Neuronal stem cell (in vitro differentiated cells): ENCODE measurements around the gene CCDC27.

Source experiments
- DNase-seq: peaks from one replicate; pipeline ENCODE4 v3.0.0-alpha.2; 2013; ENCODE audit warnings: low spot score
- H2AFZ ChIP-seq: one replicate; pipeline ENCODE4 v1.6.1; 2013; ENCODE audit warnings: mild to moderate bottlenecking, low read length, inconsistent platforms
- H2AK5ac ChIP-seq: 2 replicates; pipeline ENCODE4 v1.6.1; 2013; ENCODE audit warnings: low read depth, mild to moderate bottlenecking, inconsistent platforms, low read length, moderate library complexity, mixed read lengths
- H2BK120ac ChIP-seq: 2 replicates; pipeline ENCODE4 v1.6.1; 2013; ENCODE audit warnings: low read depth, mild to moderate bottlenecking, inconsistent platforms, low read length, moderate library complexity, mixed read lengths
- H2BK12ac ChIP-seq: one replicate; pipeline ENCODE4 v1.6.1; 2013; ENCODE audit warnings: low read length, inconsistent platforms
- H2BK15ac ChIP-seq: 2 replicates; pipeline ENCODE4 v1.6.1; 2013; ENCODE audit warnings: mild to moderate bottlenecking, low read length, inconsistent platforms, mixed read lengths
- H2BK5ac ChIP-seq: one replicate; pipeline ENCODE4 v1.6.1; 2013; ENCODE audit warnings: inconsistent platforms, mild to moderate bottlenecking, low read length, moderate library complexity
- H3K14ac ChIP-seq: one replicate; pipeline ENCODE4 v1.6.1; 2013; ENCODE audit warnings: low read length, inconsistent platforms
- H3K18ac ChIP-seq: 2 replicates; pipeline ENCODE4 v1.6.1; 2013; ENCODE audit warnings: low read length, inconsistent platforms
- H3K23ac ChIP-seq: 2 replicates; pipeline ENCODE4 v1.6.1; 2013; ENCODE audit warnings: low read depth, mild to moderate bottlenecking, mixed read lengths, low read length, inconsistent platforms; ENCODE audit not compliant: poor library complexity
- H3K27ac ChIP-seq: replicated peaks from 3 replicates; pipeline ENCODE4 v1.5.1; 2013; ENCODE audit warnings: low read length, inconsistent platforms
- H3K27me3 ChIP-seq, 3 experiments: 2 replicates each; pipeline ENCODE4 v1.6.1; 2013; ENCODE audit warnings: low read length in 3 of 3, mild to moderate bottlenecking in 2 of 3, inconsistent platforms in 1 of 3, low read depth in 1 of 3, mixed read lengths in 1 of 3, moderate library complexity in 1 of 3; ENCODE audit not compliant: control insufficient read depth in 3 of 3, insufficient read depth in 3 of 3
- H3K36me3 ChIP-seq, 2 donors: replicated peaks in 1 of 2; 2 replicates each; pipeline ENCODE4 v1.6.1; 2013; ENCODE audit warnings: low read length in 2 of 2; ENCODE audit not compliant: control insufficient read depth in 2 of 2, insufficient read depth in 2 of 2
- H3K4ac ChIP-seq: 2 replicates; pipeline ENCODE4 v1.6.1; 2013; ENCODE audit warnings: inconsistent platforms, mild to moderate bottlenecking, low read length, moderate library complexity
- H3K4me1 ChIP-seq, 2 donors: 1 replicate in 1 of 2; 2 replicates in 1 of 2; pipeline ENCODE4 v1.6.1; 2013; ENCODE audit warnings: low read length in 2 of 2, low read depth in 1 of 2; ENCODE audit not compliant: control insufficient read depth in 2 of 2, insufficient read depth in 1 of 2
- H3K4me2 ChIP-seq: one replicate; pipeline ENCODE4 v1.6.1; 2013; ENCODE audit warnings: mild to moderate bottlenecking, low read length, inconsistent platforms; ENCODE audit not compliant: insufficient read depth, poor library complexity, severe bottlenecking
- H3K4me3 ChIP-seq, 2 donors: 2 replicates each; pipeline ENCODE4 v1.5.1; 2013; ENCODE audit warnings: low read length in 2 of 2, mild to moderate bottlenecking in 2 of 2, inconsistent platforms in 1 of 2, moderate library complexity in 1 of 2
- H3K79me1 ChIP-seq: one replicate; pipeline ENCODE4 v1.6.1; 2013; ENCODE audit warnings: low read depth, mild to moderate bottlenecking, inconsistent platforms, low read length, moderate library complexity
- H3K9ac ChIP-seq: one replicate; pipeline ENCODE4 v1.6.1; 2013; ENCODE audit warnings: mild to moderate bottlenecking, low read depth, low read length, inconsistent platforms; ENCODE audit not compliant: poor library complexity
- H3K9me3 ChIP-seq, 2 donors: replicated peaks in 1 of 2; 2 replicates each; pipeline versions ENCODE3 to v1.6.1; 2013; ENCODE audit warnings: low read length in 2 of 2, mild to moderate bottlenecking in 2 of 2, inconsistent platforms in 1 of 2, low read depth in 1 of 2, mixed read lengths in 1 of 2, moderate library complexity in 1 of 2; ENCODE audit not compliant: control insufficient read depth in 2 of 2, insufficient read depth in 1 of 2
- H4K8ac ChIP-seq: one replicate; pipeline ENCODE4 v1.6.1; 2013; ENCODE audit warnings: low read depth, mild to moderate bottlenecking, inconsistent platforms, low read length, moderate library complexity
- H4K91ac ChIP-seq: one replicate; pipeline ENCODE4 v1.6.1; 2013; ENCODE audit warnings: low read length, low read depth, mild to moderate bottlenecking, inconsistent platforms; ENCODE audit not compliant: poor library complexity
- WGBS, 2 donors: extraction: QIAGEN DNeasy Blood & Tissue Kit; methylation state at CpG; one replicate each; pipeline ENCODE4 v1.1.7; 2013; ENCODE audit warnings: missing lambda C conversion rate in 2 of 2, mixed read lengths in 1 of 2; ENCODE audit not compliant: insufficient read length in 2 of 2, insufficient replicate concordance in 1 of 2; ENCODE audit errors: extremely low coverage in 2 of 2; 5-methylcytosine and 5-hydroxymethylcytosine counted together

Gene CCDC27

DNA sequence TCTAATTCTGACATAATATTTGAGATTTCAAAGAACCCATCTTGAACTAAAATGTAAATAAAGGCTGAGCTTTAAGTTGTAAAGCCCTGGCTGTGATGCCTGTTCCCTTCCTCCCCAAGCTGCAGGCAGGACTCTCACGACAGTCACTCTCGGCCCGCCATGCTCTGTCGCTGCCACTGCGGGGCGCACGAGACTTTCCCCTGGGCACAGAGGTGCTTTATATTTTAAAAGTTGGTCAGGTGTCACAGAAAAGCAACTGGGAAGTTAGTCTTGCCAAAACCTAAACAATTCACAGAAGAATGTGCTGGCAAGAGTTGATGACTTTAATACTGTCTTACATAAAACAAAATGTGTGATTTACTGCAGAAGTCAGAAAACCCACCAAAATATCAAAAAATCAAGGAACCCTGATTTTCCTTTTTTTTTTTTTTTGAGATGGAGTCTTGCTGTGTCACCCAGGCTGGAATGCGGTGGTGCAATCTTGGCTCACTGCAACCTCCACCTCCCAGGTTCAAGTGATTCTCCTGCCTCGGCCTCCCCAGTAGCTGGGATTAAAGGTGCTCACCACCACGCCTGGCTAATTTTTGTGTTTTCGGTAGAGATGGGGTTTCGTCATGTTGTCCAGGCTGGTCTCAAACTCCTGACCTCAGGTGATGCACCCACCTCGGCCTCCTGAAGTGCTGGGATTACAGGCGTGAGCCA lies 33.4 kb downstream of the CCDC27 start:
- Histone ChIP-seq H4K91ac (no peak overlapping the region), H3K27ac (no peak overlapping the region), H3K14ac (no peak overlapping the region), H3K27me3 (no peaks in the 10 kb centered on the region), H2AK5ac (no peak overlapping the region), H2BK5ac (no peak overlapping the region), H2BK15ac (no peak overlapping the region), H3K36me3 (peaks cover 39 to 89% of the 10 kb centered on the region in 2 donors), H3K18ac (no peak overlapping the region), H4K8ac (no peak overlapping the region), H3K4ac (no peak overlapping the region), H3K23ac (no peak overlapping the region), H3K9me3 (peaks cover 0 to 2% of the 10 kb centered on the region in 2 donors), H3K4me1 (no peaks in the 10 kb centered on the region), H3K9ac (no peak overlapping the region), H2BK12ac (no peak overlapping the region), H3K4me2 (no peak overlapping the region), H2BK120ac (no peak overlapping the region), H3K79me1 (peaks cover 19% of the 10 kb centered on the region), H2AFZ (no peak overlapping the region), H3K4me3 (no peak overlapping the region)
- no CpG with 5 or more reads among the region's 14 CpGs for WGBS, 2 donors
- DNase-seq: no peak

DNA sequence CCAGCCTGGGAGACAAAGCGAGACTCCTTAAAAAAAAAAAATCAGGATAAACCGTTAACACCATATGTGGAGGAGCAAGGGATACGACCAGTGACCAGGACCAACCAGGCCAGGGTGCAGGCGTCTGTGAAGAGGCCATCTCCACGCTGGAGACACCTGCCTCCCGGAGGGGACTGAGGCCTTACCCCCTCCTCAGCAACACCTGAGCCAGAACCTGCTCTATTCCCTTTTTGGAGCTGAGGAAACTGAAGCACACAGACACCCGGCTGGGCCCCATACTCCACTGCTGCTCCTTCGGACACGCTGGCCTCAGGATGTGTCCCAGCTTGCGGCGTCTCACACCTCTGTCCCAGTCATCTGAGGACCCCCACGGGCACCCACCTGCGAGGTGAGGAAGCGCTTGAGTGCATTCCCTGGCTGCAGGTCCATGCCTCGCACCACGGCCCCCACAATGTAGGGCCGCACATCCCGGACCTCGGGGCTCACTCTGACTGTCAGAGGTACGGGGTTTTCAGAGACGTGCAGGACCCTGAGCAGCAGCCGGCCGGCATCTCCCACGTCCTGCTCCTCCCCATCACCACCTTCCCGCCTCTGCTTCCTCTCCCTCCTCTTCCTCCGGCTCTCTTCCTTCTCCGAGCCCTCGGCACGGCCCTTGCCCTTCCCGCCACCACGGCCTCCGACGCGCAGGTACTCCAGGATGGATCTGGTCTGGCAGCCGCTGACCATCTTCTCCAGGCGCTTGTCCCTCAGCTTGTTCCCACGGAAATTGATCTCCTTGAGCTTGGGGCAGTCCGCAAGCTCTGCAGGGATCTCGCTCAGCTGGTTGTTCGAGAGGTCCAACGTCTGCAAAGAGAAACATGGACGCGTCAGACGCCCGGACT lies 34.5 kb downstream of the CCDC27 start:
- H3K14ac ChIP-seq: peak overlapping the region; percentile 21
- H3K27me3 ChIP-seq: no peaks in the 10 kb centered on the region
- H3K4me3 ChIP-seq: no peak overlapping the region
- peak overlapping the region; percentile 39 for H2BK5ac ChIP-seq
- H2BK15ac ChIP-seq: no peak overlapping the region
- H2BK12ac ChIP-seq: peak overlapping the region; percentile 58
- no peak overlapping the region for H4K91ac ChIP-seq
- no peak overlapping the region for H3K18ac ChIP-seq
- H3K79me1 ChIP-seq: peaks cover 19% of the 10 kb centered on the region
- H2AFZ ChIP-seq: no peak overlapping the region
- DNase-seq: no peak
- no peak overlapping the region for H2AK5ac ChIP-seq
- no peak overlapping the region for H3K27ac ChIP-seq
- H3K36me3 ChIP-seq: peaks cover 35 to 80% of the 10 kb centered on the region in 2 donors
- no peak overlapping the region for H3K4ac ChIP-seq
- H4K8ac ChIP-seq: no peak overlapping the region
- WGBS, 2 donors: no CpG with 5 or more reads among the region's 45 CpGs
- H3K4me2 ChIP-seq: no peak overlapping the region
- no peak overlapping the region for H3K23ac ChIP-seq
- no peak overlapping the region for H3K9ac ChIP-seq
- H2BK120ac ChIP-seq: no peak overlapping the region
- no peaks in the 10 kb centered on the region for H3K4me1 ChIP-seq
- peaks cover 0 to 2% of the 10 kb centered on the region in 2 donors for H3K9me3 ChIP-seq

DNA sequence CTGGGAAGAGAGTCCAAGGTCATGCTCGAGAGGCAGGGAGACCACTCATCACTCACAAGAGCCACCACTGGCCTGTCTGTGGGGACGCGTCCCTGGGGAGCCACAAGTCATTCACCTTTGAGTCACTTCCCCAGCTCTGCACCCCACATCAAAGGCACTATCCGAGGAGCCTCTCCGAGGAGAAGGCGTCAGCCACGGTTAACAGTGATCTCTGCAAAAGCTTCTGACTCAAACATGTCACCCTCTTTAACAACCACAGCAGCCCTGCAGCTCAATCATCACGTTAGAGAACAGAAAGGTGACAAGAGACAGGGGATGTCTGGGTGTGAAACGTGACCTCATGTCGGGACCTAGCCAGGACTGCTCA lies 35.1 kb downstream of the CCDC27 start:
- H3K4me2 ChIP-seq: no peak overlapping the region
- no CpG with 5 or more reads among the region's 10 CpGs for WGBS, 2 donors
- DNase-seq: no peak
- H3K27me3 ChIP-seq: no peaks in the 10 kb centered on the region
- H3K27ac ChIP-seq: no peak overlapping the region
- H2BK12ac ChIP-seq: no peak overlapping the region
- peaks cover 33 to 79% of the 10 kb centered on the region in 2 donors for H3K36me3 ChIP-seq
- H2AFZ ChIP-seq: no peak overlapping the region
- no peak overlapping the region for H3K18ac ChIP-seq
- no peak overlapping the region for H2BK15ac ChIP-seq
- H3K23ac ChIP-seq: no peak overlapping the region
- no peaks in the 10 kb centered on the region for H3K4me1 ChIP-seq
- no peak overlapping the region for H3K4ac ChIP-seq
- H4K91ac ChIP-seq: no peak overlapping the region
- H2AK5ac ChIP-seq: no peak overlapping the region
- H2BK120ac ChIP-seq: no peak overlapping the region
- no peaks in the 10 kb centered on the region for H3K9me3 ChIP-seq
- H3K14ac ChIP-seq: peak overlapping the region; percentile 21
- no peak overlapping the region for H2BK5ac ChIP-seq
- no peak overlapping the region for H3K9ac ChIP-seq
- H3K79me1 ChIP-seq: peaks cover 19% of the 10 kb centered on the region
- H3K4me3 ChIP-seq: no peak overlapping the region
- no peak overlapping the region for H4K8ac ChIP-seq
